GM12875 (cell line): Measurements from ENCODE around the gene FBXO17.

Experiments
- H3K4me3 ChIP-seq: one replicate; pipeline ENCODE4 v1.5.1; 2011; ENCODE audit warnings: low read depth, low read length, control low read depth
- CTCF ChIP-seq: IDR thresholded peaks from 2 replicates; pipeline ENCODE4 v1.5.1; 2011; ENCODE audit warnings: low read depth, mild to moderate bottlenecking, control low read depth, inconsistent platforms, low read length, moderate library complexity, borderline replicate concordance; ENCODE audit not compliant: insufficient read depth

Gene FBXO17

GRCh38 chr19:38928391-38929001, 47.0 kb downstream of the FBXO17 start:
- no peak for TF ChIP-seq CTCF
- no peak overlapping the region for H3K4me3 ChIP-seq

- H3K4me3 ChIP-seq: no peak overlapping the region
- TF ChIP-seq CTCF: no peak
These were observed 51.2 kb downstream of the FBXO17 start for GRCh38 chr19:38924388-38924787.

- TF ChIP-seq CTCF: no peak
- H3K4me3 ChIP-seq: no peak overlapping the region
These were observed 53.1 kb downstream of the FBXO17 start for GRCh38 chr19:38922482-38922881.

- no peak for TF ChIP-seq CTCF
- no peak overlapping the region for H3K4me3 ChIP-seq
These were observed 53.9 kb downstream of the FBXO17 start for GRCh38 chr19:38921420-38922274.

GRCh38 chr19:38920602-38921419, 54.7 kb downstream of the FBXO17 start:
- TF ChIP-seq CTCF: no peak
- H3K4me3 ChIP-seq: no peak overlapping the region

- TF ChIP-seq CTCF: no peak
- H3K4me3 ChIP-seq: no peak overlapping the region
These were observed 55.5 kb downstream of the FBXO17 start for GRCh38 chr19:38919837-38920601.
